Measurements from ENCODE around the gene TFF1.

TFF1 gene

GRCh38 chr21:42346866-42347600 lies 19.3 kb downstream of the TFF1 start:
- no peak for DNase-seq (ENCODE audit: low read depth in 4 of 4, low spot score in 1 of 4)

DNA sequence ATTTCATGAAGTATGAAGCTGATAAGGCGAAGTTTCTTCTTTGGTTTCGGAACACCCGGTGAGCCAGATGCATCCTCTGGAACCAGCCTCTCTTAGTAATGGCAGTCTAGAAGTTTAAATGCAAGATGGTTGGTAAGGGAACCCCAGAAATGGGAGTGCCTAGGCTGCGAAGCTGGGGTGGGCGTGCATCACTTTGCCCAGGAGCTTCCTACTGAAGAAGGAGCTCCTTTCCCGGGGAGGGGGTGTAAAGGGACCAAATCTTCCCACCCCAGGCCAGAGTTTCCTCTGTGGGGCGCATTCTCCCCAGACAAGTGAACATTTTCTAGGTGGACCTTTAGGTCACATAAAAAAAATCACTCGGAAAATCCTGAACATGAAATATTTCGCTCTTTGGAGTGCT lies 19.9 kb downstream of the TFF1 start:
- no peak for DNase-seq (ENCODE audit: low read depth in 4 of 4, low spot score in 1 of 4)

DNA sequence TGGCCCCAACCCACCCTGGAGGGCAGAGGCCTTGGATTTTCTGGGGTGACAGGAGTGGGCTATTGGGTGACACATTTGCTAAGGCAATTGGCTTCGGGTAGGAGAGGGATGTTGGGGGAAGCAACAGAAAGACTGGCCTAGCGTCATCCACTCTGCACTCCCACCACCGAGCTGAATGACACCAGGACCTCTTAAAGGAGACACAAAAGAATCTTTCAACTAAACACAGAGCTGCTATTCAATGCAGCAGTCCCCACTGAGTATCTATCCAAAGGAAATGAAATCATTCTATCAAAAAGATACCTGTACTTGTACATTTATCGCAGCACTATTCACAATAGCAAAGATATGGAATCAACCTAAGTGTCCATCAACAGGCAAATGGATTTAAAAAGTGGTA lies 21.7 kb downstream of the TFF1 start:
- DNase-seq (ENCODE audit: low read depth in 4 of 4, low spot score in 1 of 4) = no peak

- DNase-seq (ENCODE audit: low read depth in 4 of 4, low spot score in 1 of 4) = no peak
These were observed 22.3 kb downstream of the TFF1 start for GRCh38 chr21:42343963-42344510.

- no peak for DNase-seq (ENCODE audit: low read depth in 4 of 4, low spot score in 1 of 4)
These were observed 22.8 kb downstream of the TFF1 start for GRCh38 chr21:42343556-42343955.

DNA sequence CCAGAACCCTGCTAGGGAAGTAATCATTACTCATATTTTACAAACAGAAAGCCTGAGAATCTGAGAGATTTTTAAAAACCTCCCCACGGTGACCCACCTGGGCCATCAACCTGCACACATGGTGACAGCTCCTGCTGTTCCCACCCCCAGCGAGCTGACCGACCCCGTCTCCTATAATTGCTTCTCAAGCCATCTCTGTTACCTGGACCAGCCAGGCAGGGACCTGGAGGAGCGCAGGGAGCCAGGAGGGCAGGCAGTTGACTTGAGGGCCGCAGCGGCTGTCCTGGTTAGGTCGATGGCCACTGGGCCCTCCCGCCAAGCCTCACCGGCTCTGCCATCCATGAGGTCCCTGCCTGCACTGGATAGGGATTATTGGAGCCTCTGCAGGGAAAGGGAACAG lies 23.2 kb downstream of the TFF1 start:
- DNase-seq (ENCODE audit: low read depth in 4 of 4, low spot score in 1 of 4) = no peak

DNA sequence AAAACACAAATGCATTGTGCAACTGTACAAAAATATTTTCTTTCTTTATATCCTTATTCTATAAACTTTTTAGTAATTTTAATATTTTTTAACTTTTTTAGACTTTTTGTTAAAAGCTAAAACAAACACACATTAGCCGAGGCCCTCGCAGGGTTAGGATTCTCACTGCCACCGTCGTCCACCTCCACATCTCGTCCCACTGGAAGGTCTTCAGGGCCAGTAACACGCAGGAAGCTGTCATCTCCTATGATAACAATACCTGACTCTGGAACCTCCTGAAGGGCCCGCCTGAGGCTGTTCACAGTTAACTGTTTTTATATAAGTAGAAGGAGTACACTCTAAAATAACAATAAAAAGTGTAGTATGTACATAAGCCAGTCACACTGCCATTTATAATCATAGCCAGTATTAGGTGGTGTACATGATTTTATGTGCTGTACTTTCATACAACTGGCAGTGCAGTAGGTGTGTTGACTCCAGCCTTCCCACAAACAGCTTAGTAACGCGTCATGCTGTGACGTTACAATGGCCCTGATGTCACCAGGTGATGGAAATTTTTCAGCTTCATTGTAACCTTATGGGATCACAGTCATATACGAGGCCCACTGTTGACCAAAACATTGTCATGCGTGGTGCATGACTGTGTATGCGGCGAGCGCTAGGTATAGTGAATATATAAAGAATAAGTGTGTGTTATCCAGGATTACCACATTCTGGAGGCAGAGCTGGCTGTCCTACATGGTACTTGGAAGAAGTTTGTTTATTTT lies 24.4 kb downstream of the TFF1 start:
- DNase-seq (ENCODE audit: low read depth in 4 of 4, low spot score in 1 of 4) = no peak

GRCh38 chr21:42340187-42341050 lies 25.9 kb downstream of the TFF1 start:
- DNase-seq (ENCODE audit: low read depth in 4 of 4, low spot score in 1 of 4) = no peak

DNA sequence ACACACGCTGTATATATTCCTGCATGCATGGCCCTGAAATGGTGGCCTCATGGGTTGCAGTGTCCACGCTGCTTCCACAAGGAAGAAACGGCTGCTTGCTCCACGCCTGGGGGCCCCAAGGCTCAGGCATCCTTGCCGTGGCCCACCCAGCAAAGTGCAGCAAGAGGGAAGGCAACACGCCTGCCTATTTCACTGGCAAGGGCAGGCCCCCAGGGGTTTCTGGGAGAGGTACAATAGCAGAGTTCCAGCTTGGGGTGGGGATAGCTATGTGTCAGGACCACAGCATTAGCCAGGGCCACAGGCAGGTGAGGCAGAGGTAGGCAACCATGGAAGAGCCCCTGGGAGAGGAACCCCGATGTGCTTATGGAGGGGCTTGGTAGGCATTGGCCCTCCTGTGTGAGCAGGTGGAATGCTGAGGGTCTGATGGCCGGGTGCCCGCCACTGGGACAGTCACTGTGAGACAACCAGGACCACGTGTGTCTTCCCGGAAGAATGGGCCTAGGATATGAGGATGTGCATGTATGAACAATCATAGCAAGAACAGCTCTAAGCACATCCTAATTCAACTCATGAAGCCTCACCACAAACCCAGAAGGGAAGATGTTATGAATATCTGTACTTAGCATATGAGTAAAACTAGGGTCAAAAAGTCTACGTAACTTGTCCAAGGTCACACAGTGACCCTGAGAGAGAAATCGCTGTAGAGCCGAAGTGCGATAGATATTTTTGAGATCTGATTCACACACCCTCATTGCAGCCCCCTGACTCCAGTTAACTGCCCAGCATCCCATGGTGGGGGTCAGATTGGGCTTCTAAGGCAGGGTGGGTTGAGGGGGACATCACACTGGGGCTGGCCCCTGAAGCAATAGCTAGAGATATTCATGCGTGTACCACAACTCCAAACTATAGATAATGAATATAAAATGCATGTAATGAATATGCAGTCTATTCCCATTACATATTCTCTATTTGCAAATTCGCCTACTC lies 27.3 kb downstream of the TFF1 start:
- no peak for DNase-seq (ENCODE audit: low read depth in 4 of 4, low spot score in 1 of 4)

DNA sequence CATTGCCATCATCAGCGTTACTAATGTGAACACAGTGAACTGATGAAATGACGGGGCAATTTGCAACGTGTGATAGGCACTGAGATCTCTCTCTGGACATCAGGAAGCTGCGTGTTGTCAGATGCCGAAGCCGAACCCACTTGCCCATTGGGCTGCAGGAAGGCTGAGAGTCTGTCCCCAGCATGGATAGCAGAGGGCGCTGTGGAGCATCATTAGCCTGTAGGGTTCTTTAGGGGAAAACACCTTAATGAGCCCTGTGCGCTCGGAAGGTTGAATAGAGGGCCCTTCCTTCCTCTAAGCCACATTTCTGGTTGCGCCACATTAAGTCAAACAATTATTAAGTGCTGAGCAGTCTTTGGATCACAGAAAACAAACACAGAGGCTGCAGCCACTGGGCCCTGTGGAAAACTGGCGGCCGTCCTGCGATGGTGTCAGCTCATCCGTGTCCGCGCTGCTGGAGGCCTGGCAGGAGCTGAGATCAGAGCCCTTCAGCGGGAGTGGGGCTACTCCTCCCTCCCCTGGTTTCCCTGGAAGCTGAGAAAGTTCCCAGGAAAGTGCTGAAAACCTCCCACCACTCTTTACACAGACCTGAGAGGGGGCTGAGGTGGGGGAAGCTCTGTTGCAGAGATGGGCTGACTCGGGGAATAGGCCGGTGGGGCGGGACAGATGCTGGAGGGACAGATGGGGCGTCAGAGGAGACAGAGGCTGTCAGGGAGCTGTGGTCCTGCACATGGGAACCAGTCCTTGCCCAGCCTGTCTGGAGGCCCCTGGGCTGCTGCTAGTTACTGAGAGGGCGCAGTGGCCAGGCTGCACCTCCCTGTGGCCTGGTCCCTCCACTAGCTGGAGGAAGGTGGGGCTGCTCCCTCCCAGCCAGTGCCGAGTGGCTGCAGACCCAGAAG lies 28.3 kb downstream of the TFF1 start:
- peak; percentile 67 to 75 (median 74) for DNase-seq (ENCODE audit: low read depth in 4 of 4, low spot score in 1 of 4)

DNA sequence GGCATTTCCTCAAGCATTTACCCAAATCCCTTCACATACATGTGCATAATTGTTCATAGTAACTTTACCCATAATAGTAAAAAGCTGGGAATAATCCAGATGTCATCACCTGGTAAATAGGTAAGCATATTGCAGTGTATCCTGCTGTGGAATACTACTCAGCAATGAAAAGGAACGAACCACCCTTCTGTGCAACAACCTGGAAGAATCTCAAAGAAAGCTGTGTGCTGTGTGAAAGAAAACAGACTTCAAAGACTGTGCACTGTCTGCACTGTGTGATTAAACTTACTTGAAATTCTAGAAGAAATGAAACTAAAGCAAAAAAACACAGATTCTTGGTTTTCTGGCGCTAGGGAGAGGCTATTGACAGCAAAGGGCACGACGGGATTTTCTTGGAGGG lies 29.1 kb downstream of the TFF1 start:
- DNase-seq (ENCODE audit: low read depth in 4 of 4, low spot score in 1 of 4) = no peak

DNA sequence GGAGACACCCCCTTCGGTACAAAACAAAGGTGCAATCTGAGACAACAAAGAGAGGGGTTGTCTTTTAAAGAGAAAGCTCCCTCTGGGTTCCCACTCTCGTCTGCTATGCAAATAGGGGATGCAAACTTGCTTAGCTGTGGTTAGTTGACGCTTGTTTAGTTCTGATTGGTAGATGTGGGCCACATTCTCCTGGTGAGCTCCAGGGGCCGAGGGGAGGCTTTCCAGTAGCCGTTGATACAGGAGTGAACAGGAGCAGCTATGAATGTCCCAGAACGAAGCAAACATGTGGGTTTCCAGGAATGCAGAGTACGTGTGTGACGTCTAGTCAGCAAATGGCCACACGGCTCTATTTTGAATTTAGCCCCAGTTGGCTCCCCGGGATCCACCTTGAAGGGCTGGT lies 30.3 kb downstream of the TFF1 start:
- no peak for DNase-seq (ENCODE audit: low read depth in 4 of 4, low spot score in 1 of 4)

- no peak for DNase-seq (ENCODE audit: low read depth in 4 of 4, low spot score in 1 of 4)
These were observed 33.6 kb downstream of the TFF1 start for GRCh38 chr21:42332557-42333317.

GRCh38 chr21:42331660-42332059 lies 34.7 kb downstream of the TFF1 start:
- DNase-seq (ENCODE audit: low read depth in 4 of 4, low spot score in 1 of 4) = no peak

DNA sequence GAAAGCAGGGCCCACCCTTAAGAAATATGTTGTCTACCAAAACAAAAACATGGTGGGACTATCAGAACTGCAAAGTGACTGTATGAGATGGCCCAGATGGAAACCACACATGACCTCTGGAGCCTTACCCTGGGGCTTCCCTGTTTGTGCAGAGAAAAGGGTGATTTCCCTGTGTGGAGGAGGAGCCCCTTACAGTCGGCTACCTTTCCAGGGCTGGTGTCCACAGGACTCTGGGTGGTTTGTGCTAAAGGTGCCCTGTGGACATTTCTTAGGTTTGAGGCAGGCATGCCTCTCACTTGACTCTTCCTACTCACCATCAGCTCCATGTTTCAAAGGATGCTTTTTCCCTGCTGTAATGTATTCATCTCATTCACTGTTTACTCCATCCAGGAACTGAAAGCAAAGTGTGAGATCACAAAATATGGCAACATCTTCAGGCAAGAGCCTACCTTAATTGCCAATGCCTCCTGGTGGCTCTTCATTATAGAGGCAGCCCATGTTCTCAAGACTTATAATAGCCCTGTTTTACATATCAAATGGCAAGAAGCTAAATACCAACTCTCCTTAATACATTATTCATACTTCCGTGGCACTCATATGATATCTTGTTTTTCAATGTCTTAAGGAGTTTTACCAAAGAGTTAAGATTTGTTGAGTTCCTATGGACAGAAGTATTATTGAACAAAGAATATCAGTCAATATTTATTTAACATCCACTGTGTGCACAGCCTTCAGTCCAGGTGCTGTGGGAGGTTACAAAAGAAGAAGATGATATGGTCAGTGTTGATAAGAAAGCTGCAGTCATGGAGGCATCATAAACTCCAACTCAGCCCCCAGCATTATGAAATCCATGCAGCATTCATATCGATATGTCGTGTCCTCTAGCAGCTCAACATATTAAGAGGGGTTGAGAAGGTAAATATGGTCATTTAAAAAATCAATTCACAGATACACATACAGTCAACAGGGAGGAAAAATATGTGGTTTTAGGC lies 35.7 kb downstream of the TFF1 start:
- no peak for DNase-seq (ENCODE audit: low read depth in 4 of 4, low spot score in 1 of 4)

DNA sequence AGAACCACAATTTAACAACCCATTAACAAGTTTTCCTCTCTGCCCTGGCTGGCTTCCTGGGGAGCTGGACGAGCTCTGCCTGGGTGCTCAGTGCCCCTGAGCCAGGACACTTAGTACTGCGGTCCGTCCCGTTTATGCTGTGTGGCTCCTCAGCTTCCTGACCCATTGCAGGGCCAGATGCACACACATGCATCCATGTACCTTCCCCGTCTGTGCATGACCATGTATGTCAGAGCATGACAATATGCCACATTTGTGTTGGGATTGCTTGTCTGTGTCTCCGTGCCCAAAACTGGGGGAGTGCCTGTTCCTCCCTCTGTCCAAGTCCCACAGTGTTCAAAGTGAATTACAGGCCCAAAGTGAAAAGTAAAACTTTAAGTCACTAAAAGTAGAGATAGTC lies 41.4 kb downstream of the TFF1 start:
- DNase-seq (ENCODE audit: low read depth in 4 of 4, low spot score in 1 of 4) = no peak

GRCh38 chr21:42321845-42322244 lies 44.5 kb downstream of the TFF1 start:
- no peak for DNase-seq (ENCODE audit: low read depth in 4 of 4, low spot score in 1 of 4)

Measured in stimulated activated CD4-positive, alpha-beta T cell treated with anti-CD3 and anti-CD28 coated beads, Interleukin-1b, Interleukin-23, amount 100 ng/mL, for 24 hours (primary cell).